A673 (cell line): Measurements from ENCODE around the gene ERP29.

ENCODE experiments used
- CTCF ChIP-seq: fragments of 300-800, 200-600 bp; sonication (generic); conservative IDR thresholded peaks from 2 replicates; pipeline ENCODE4 v1.5.1; 2017; ENCODE audit warnings: low read depth, mild to moderate bottlenecking, antibody characterized with exemption, low read length, moderate library complexity, mixed read lengths
- EZH2 ChIP-seq: fragments of 200-600 bp; sonication (generic); IDR thresholded peaks from 2 replicates; pipeline ENCODE4 v1.6.1; 2017; ENCODE audit warnings: borderline replicate concordance, low read depth, mild to moderate bottlenecking, mixed read lengths, antibody characterized with exemption, low read length; ENCODE audit not compliant: poor library complexity, severe bottlenecking

DNA sequence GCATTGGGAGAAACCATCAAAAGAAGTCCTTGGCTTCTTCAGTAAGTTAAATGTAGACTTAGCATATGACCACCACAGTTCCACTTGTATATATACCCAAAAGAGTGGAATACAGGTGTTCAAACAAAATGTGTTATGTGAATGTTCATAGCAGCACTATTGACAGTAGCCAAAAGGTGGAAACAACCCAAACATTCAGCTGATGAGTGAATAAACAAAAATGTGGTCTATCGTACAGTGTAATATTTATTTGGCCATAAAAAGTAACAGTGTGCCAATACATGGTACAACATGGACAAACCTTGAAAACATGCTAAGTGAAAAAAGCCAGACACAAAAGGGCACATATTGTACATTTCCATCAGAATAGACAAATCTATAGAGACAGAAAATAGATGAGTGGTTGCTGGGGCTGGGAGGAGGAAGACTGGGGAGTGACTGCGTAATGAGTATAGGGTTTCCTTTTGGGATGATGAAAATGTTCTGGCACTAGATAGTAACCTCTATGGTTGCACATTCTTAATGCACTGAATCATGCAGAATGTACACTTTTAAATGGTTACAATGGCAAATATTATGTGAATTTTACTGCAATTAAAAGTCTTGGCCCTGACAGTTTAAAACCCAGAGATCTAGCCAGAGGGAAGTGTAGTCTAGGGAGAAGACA lies 5.5 kb downstream of the ERP29 start:
- TF ChIP-seq CTCF (no peak), EZH2 (no peak)
